Measurements from ENCODE around the gene CBLN3. TPM values are rescaled to one million over a fixed set of nuclear protein-coding genes. Genes with fewer than 3 reads are reported as not detected.

The CBLN3 gene
- total RNA-seq, 1 experiment from 2014 or later, result 2.0 TPM

- Histone ChIP-seq H3K9ac (ENCODE audit: low read length) (no peak overlapping the region), H3K27me3 (ENCODE audit: insufficient read depth, low read length) (no peaks in the 10 kb centered on the region), H3K4me2 (ENCODE audit: low read length) (no peak overlapping the region), H4K20me1 (ENCODE audit: insufficient read depth) (no peaks in the 10 kb centered on the region), H3K36me3 (ENCODE audit: control insufficient read depth in 1 of 2, insufficient read depth in 2 of 2, low read length in 2 of 2) (no peaks in the 10 kb centered on the region), H3K9me2 (ENCODE audit: insufficient read depth) (no peaks in the 10 kb centered on the region), H3K4me1 (ENCODE audit: control insufficient read depth in 1 of 2, insufficient read depth in 2 of 2, low read length in 2 of 2) (no peaks in the 10 kb centered on the region), H3K27ac (ENCODE audit: low read depth, low read length) (no peak overlapping the region), H2AFZ (ENCODE audit: low read depth, low read length, poor library complexity, severe bottlenecking) (no peak overlapping the region), H3K79me2 (ENCODE audit: insufficient read depth, low read length) (no peaks in the 10 kb centered on the region), H3K9me3 (ENCODE audit: control insufficient read depth in 1 of 2, insufficient read depth in 1 of 2, low read depth in 1 of 2, low read length in 2 of 2) (no peaks in the 10 kb centered on the region), H3K4me3 (replicated peaks in 1 of 2; ENCODE audit: low read depth in 1 of 2, low read length in 2 of 2) (no peak overlapping the region)
- TF ChIP-seq FOSL1 (IDR thresholded peaks at IDR 0.05; ENCODE audit: low read depth) (no peak), ELF1 (IDR thresholded peaks at IDR 0.05; ENCODE audit: borderline replicate concordance, low read depth) (no peak), POLR2AphosphoS5 (IDR thresholded peaks at IDR 0.05; ENCODE audit: low read depth, low read length) (no peak), JUND (IDR thresholded peaks at IDR 0.05) (no peak), ATF3 (IDR thresholded peaks at IDR 0.05) (no peak), ZNF274 (IDR thresholded peaks at IDR 0.05; ENCODE audit: low read depth, low read length) (no peak), YY1 (IDR thresholded peaks at IDR 0.05; ENCODE audit: extremely low read depth, insufficient replicate concordance, low read depth, low read length) (no peak), SP1 (IDR thresholded peaks at IDR 0.05; ENCODE audit: low read depth) (no peak)
- intact Hi-C loops (cut with micrococcal nuclease), result no loop called here
- POLR2A ChIA-PET, result no interaction called here
- no TSS peak for BruUV-seq (replicated peaks)
- DNase-seq (ENCODE audit: low read depth, low spot score) (no peak), ATAC-seq (no peak)
- CTCF ChIA-PET, result no interaction called here
- RAD21 ChIA-PET (ENCODE audit: low non-redundant PET in 1 of 2, low total read pairs in 2 of 2, uncharacterized antibody in 2 of 2, unreplicated experiment in 2 of 2), result no interaction called here
These were observed 33.8 kb upstream of the CBLN3 start for GRCh38 chr14:24463017-24463883.

DNA sequence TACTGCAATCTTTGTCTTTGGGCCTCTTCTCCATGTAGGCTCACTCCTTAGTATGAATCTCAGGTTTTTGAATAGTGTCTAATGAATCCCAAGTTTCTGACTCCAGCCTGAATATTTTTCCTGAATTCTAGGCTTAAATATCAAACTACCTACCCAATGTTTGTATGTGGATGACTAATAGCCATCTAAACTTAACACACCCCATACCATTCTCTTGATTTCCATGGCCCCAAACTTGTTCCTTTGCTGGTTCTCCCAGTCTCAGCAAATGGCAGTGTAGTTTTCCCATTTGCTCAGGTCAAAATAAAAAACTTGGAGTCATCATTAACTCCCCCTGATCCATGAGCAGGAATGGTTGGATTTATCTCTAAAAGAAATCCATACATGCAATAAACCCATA, 31.9 kb upstream of the CBLN3 start:
- no peaks in the 10 kb centered on the region for H3K79me2 ChIP-seq (ENCODE audit: insufficient read depth, low read length)
- no peak overlapping the region for H2AFZ ChIP-seq (ENCODE audit: low read depth, low read length, poor library complexity, severe bottlenecking)
- TF ChIP-seq SP1 (IDR thresholded peaks at IDR 0.05; ENCODE audit: low read depth), result no peak
- no peak for TF ChIP-seq JUND (IDR thresholded peaks at IDR 0.05)
- TF ChIP-seq ELF1 (IDR thresholded peaks at IDR 0.05; ENCODE audit: borderline replicate concordance, low read depth), result no peak
- no peak for TF ChIP-seq TCF7L2 (IDR thresholded peaks at IDR 0.05; ENCODE audit: borderline replicate concordance, extremely low read depth, insufficient read depth, insufficient read length)
- no peak for TF ChIP-seq EGR1 (IDR thresholded peaks at IDR 0.05; ENCODE audit: low read depth)
- TF ChIP-seq REST (IDR thresholded peaks at IDR 0.05; ENCODE audit: low read depth), result no peak
- no peak for TF ChIP-seq CTCF (IDR thresholded peaks at IDR 0.05 in 2 of 3, conservative IDR thresholded peaks at IDR 0.05 in 1 of 3; ENCODE audit: borderline replicate concordance in 1 of 3, insufficient read depth in 1 of 3, low read depth in 2 of 3, low read length in 2 of 3)
- no peak for TF ChIP-seq SIN3A (IDR thresholded peaks at IDR 0.05; ENCODE audit: low read depth)
- intact Hi-C loops (cut with micrococcal nuclease), result no loop called here
- no peak overlapping the region for H3K9ac ChIP-seq (ENCODE audit: low read length)
- ATAC-seq (no peak), DNase-seq (ENCODE audit: low read depth, low spot score) (no peak)
- H3K9me2 ChIP-seq (ENCODE audit: insufficient read depth), result no peaks in the 10 kb centered on the region
- no peaks in the 10 kb centered on the region for H3K27me3 ChIP-seq (ENCODE audit: insufficient read depth, low read length)
- H3K4me3 ChIP-seq (replicated peaks in 1 of 2; ENCODE audit: low read depth in 1 of 2, low read length in 2 of 2), result no peak overlapping the region
- no peak overlapping the region for H3K27ac ChIP-seq (ENCODE audit: low read depth, low read length)
- H4K20me1 ChIP-seq (ENCODE audit: insufficient read depth), result no peaks in the 10 kb centered on the region
- no peaks in the 10 kb centered on the region for H3K36me3 ChIP-seq (ENCODE audit: control insufficient read depth in 1 of 2, insufficient read depth in 2 of 2, low read length in 2 of 2)
- ChIA-PET CTCF (no interaction called here), POLR2A (no interaction called here), RAD21 (ENCODE audit: low non-redundant PET in 1 of 2, low total read pairs in 2 of 2, uncharacterized antibody in 2 of 2, unreplicated experiment in 2 of 2) (no interaction called here)
- H3K4me1 ChIP-seq (ENCODE audit: control insufficient read depth in 1 of 2, insufficient read depth in 2 of 2, low read length in 2 of 2), result no peaks in the 10 kb centered on the region
- no TSS peak for BruUV-seq (replicated peaks)
- H3K9me3 ChIP-seq (ENCODE audit: control insufficient read depth in 1 of 2, insufficient read depth in 1 of 2, low read depth in 1 of 2, low read length in 2 of 2), result no peaks in the 10 kb centered on the region; a peak in 1 of 4 replicates
- no peak overlapping the region for H3K4me2 ChIP-seq (ENCODE audit: low read length)
